ACC112 (cell line): Measurements from ENCODE around the gene KRTAP8-1.

Source experiments
- H2AFZ ChIP-seq: fragments of 200-600 bp; sonication (generic); one replicate; pipeline ENCODE4 v1.6.0; 2017; ENCODE audit warnings: antibody characterized with exemption, low read length; ENCODE audit not compliant: unreplicated experiment
- H3K27ac ChIP-seq: fragments of 200-600 bp; sonication (generic); 2 replicates; pipeline ENCODE4 v1.5.1; 2014; ENCODE audit warnings: low read depth, mild to moderate bottlenecking, antibody characterized with exemption, low read length, moderate library complexity
- H3K27me3 ChIP-seq: fragments of 200-600 bp; sonication (generic); 2 replicates; pipeline ENCODE4 v1.6.1; 2014; ENCODE audit warnings: mild to moderate bottlenecking, antibody characterized with exemption, low read length, moderate library complexity, mixed read lengths; ENCODE audit not compliant: insufficient read depth
- H3K36me3 ChIP-seq: fragments of 200-600 bp; sonication (generic); 2 replicates; pipeline ENCODE4 v1.6.1; 2016; ENCODE audit warnings: mild to moderate bottlenecking, antibody characterized with exemption, low read length, moderate library complexity, mixed read lengths; ENCODE audit not compliant: insufficient read depth
- H3K4me1 ChIP-seq: fragments of 200-600 bp; sonication (generic); one replicate; pipeline ENCODE4 v1.6.1; 2016; ENCODE audit warnings: low read length, mixed read lengths; ENCODE audit not compliant: insufficient read depth, unreplicated experiment, control insufficient read depth
- H3K4me3 ChIP-seq: fragments of 200-600 bp; sonication (generic); 2 replicates; pipeline ENCODE4 v1.5.1; 2014; ENCODE audit warnings: mild to moderate bottlenecking, low read depth, low read length
- H3K79me2 ChIP-seq: fragments of 200-600 bp; sonication (generic); one replicate; pipeline ENCODE4 v1.6.0; 2016; ENCODE audit warnings: low read length; ENCODE audit not compliant: control insufficient read depth, unreplicated experiment, insufficient read depth

Gene KRTAP8-1, protein sequence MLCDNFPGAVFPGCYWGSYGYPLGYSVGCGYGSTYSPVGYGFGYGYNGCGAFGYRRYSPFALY

GRCh38 chr21:30813174-30813573 is at the start of gene KRTAP8-1:
TSS of gene KRTAP8-1 (minus strand) at chr21:30813274. CDS start at chr21:30813220, 54 bp downstream.
- Histone ChIP-seq H3K4me3 (no peak within 1 kb of the TSS), H3K27me3 (no peaks in the 10 kb centered on the region), H3K4me1 (no peaks in the 10 kb centered on the region), H2AFZ (no peak within 1 kb of the TSS), H3K27ac (no peak within 1 kb of the TSS), H3K36me3 (no peaks in the 10 kb centered on the region), H3K79me2 (no peaks in the 10 kb centered on the region)

- Histone ChIP-seq H3K36me3 (no peaks in the 10 kb centered on the region), H2AFZ (no peak overlapping the region), H3K79me2 (no peaks in the 10 kb centered on the region), H3K4me3 (no peak overlapping the region), H3K27ac (no peak overlapping the region), H3K27me3 (no peaks in the 10 kb centered on the region), H3K4me1 (no peaks in the 10 kb centered on the region)
These were observed 34.8 kb upstream of the KRTAP8-1 start for GRCh38 chr21:30847627-30848500.

GRCh38 chr21:30842990-30843389 is 29.9 kb upstream of the KRTAP8-1 start:
- Histone ChIP-seq H3K36me3 (no peaks in the 10 kb centered on the region), H3K4me3 (no peak overlapping the region)

GRCh38 chr21:30839304-30839703 is 26.2 kb upstream of the KRTAP8-1 start:
- no peaks in the 10 kb centered on the region for H3K36me3 ChIP-seq
- H3K4me3 ChIP-seq = no peak overlapping the region
- H2AFZ ChIP-seq = no peak overlapping the region

More at GRCh38 chr21:30842990-30843389, 29.9 kb upstream of the KRTAP8-1 start:
- Histone ChIP-seq H3K27me3 (no peaks in the 10 kb centered on the region), H3K79me2 (no peaks in the 10 kb centered on the region), H2AFZ (no peak overlapping the region), H3K4me1 (no peaks in the 10 kb centered on the region), H3K27ac (no peak overlapping the region)

GRCh38 chr21:30838536-30838935 is 25.5 kb upstream of the KRTAP8-1 start:
- no peak overlapping the region for H3K27ac ChIP-seq
- no peaks in the 10 kb centered on the region for H3K79me2 ChIP-seq
- no peak overlapping the region for H2AFZ ChIP-seq
- no peaks in the 10 kb centered on the region for H3K4me1 ChIP-seq
- no peaks in the 10 kb centered on the region for H3K27me3 ChIP-seq
- no peak overlapping the region for H3K4me3 ChIP-seq
- H3K36me3 ChIP-seq = no peaks in the 10 kb centered on the region

More at GRCh38 chr21:30839304-30839703, 26.2 kb upstream of the KRTAP8-1 start:
- no peak overlapping the region for H3K27ac ChIP-seq
- H3K79me2 ChIP-seq = no peaks in the 10 kb centered on the region
- H3K27me3 ChIP-seq = no peaks in the 10 kb centered on the region
- no peaks in the 10 kb centered on the region for H3K4me1 ChIP-seq

GRCh38 chr21:30831194-30831765 is 18.2 kb upstream of the KRTAP8-1 start:
- H3K36me3 ChIP-seq = no peaks in the 10 kb centered on the region

DNA sequence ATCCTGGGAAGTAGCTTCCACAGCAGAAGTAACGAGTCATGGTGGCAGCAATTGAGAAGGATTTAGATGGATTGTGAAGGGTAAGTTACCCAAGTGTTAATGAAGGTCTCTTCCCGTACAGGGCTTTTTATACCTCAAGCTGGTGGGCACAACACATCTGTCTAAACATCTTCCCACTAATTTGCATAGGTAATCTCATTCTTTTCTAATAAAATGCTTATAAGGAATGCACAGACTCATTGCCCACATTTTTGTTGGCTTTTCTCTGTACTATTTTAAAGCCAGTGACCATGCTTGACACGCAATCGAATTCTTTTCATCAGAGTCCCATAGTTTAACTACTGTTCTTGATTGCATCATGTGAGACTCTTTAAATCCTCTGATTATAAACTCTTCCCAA is 16.6 kb upstream of the KRTAP8-1 start, which contains the start of gene KRTAP7-1:
KRTAP7-1 (minus strand) TSS at position 101 of the 400 bp plus-strand sequence; CDS start at position 40, 61 bp downstream.
- H2AFZ ChIP-seq = no peak within 1 kb of the TSS
- no peak within 1 kb of the TSS for H3K4me3 ChIP-seq
- no peaks in the 10 kb centered on the region for H3K36me3 ChIP-seq
- no peak within 1 kb of the TSS for H3K27ac ChIP-seq
- no peaks in the 10 kb centered on the region for H3K79me2 ChIP-seq
- H3K27me3 ChIP-seq = no peaks in the 10 kb centered on the region
- no peaks in the 10 kb centered on the region for H3K4me1 ChIP-seq

More at GRCh38 chr21:30831194-30831765, 18.2 kb upstream of the KRTAP8-1 start:
- Histone ChIP-seq H3K27ac (no peak overlapping the region), H3K4me3 (no peak overlapping the region), H3K27me3 (no peaks in the 10 kb centered on the region), H3K4me1 (no peaks in the 10 kb centered on the region), H3K79me2 (no peaks in the 10 kb centered on the region), H2AFZ (no peak overlapping the region)

- Histone ChIP-seq H3K27me3 (no peaks in the 10 kb centered on the region), H3K27ac (no peak overlapping the region), H3K79me2 (no peaks in the 10 kb centered on the region), H3K4me3 (no peak overlapping the region), H3K36me3 (no peaks in the 10 kb centered on the region), H3K4me1 (no peaks in the 10 kb centered on the region), H2AFZ (no peak overlapping the region)
These were observed 6.0 kb upstream of the KRTAP8-1 start for GRCh38 chr21:30818837-30819610.

DNA sequence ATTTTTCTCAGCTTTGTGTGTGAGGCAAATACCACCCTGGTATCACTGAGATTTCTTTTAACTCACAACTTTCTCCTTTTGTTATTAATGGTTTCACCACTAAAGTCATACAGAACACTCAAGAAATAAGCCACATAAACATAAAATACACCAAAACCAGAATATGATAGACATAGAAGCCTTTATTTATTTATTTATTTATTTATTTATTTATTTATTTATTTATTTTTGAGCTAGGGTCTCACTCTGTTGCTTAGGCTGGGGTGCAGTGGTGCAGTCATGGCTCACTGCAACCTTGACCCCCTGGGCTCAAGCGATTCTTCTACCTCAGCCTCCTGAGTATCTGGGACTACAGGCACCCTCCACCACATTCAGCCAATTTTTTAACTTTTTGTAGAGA is 12.5 kb downstream of the KRTAP8-1 start:
- no peak overlapping the region for H3K4me3 ChIP-seq
- no peaks in the 10 kb centered on the region for H3K4me1 ChIP-seq
- no peaks in the 10 kb centered on the region for H3K27me3 ChIP-seq
- no peaks in the 10 kb centered on the region for H3K79me2 ChIP-seq
- no peak overlapping the region for H3K27ac ChIP-seq
- no peaks in the 10 kb centered on the region for H3K36me3 ChIP-seq
- no peak overlapping the region for H2AFZ ChIP-seq

DNA sequence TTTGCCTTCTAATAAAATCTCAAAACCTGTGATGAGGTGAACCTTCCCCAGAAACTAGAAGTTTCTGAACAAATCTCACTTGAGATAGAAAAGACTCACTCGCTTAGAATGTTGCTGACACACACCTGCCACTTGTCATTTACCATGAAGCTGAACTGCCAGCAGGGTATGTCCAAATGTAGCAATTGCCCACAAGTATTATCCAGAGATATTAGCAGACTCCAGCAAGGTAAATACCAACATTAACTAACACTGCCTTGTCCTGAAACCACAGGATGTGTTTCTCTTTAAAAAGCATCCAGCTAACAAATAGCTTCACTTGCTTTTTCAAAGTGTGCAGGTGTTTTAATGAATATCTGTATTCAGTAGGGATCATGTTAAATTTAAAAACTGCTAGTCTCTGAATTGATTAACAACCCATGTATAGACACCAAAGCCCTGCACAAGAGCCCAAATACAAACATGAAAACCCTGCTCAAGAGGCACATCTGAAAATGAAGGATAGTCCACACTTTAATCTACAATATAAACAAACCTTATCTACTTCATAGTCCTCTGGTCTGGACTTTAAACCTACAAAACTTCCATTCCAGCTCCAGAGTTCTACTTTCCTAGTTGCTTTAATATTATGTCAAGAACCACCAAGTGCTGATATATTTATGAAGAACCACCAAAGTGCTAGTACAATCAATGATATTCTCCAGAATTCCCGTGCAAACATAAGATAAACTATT is 19.3 kb downstream of the KRTAP8-1 start:
- Histone ChIP-seq H3K4me1 (no peaks in the 10 kb centered on the region), H3K27ac (no peak overlapping the region), H2AFZ (no peak overlapping the region), H3K4me3 (no peak overlapping the region), H3K27me3 (no peaks in the 10 kb centered on the region), H3K36me3 (no peaks in the 10 kb centered on the region), H3K79me2 (no peaks in the 10 kb centered on the region)
